Activated T-cell treated with anti-CD3 and anti-CD28 coated beads, Interleukin-2, amount 50 U/mL, for 1 hour (primary cell): ENCODE data around the gene CFAP221.
"Not testable (repeated sequence)": the region's sequence is repeated elsewhere in the genome, so short reads cannot be mapped to it uniquely, and the experiment has no call there.

Experiments used
- DNase-seq: peaks from one replicate; pipeline ENCODE4 v3.0.0-alpha.2; 2020

The CFAP221 gene

DNA sequence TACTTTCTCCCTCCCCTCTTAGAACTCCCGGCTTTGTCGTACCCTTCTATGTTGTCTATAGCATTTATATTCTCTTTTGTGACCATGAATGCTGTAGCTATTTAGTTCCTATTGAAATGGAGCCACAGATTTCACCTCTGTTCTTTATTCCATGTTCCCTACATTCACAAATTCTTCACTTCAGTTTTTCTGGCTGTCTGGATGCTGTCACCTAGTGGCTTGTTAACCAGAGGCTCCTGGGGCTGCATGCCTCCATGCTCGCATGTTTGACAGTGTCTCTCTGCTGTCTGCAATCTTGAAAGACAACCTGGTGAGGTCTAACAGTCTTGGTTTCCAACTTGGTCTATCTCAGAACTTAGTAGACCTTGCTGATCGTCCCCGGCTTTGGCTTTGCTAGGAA, 48.2 kb downstream of the CFAP221 start:
- no peak for DNase-seq

DNA sequence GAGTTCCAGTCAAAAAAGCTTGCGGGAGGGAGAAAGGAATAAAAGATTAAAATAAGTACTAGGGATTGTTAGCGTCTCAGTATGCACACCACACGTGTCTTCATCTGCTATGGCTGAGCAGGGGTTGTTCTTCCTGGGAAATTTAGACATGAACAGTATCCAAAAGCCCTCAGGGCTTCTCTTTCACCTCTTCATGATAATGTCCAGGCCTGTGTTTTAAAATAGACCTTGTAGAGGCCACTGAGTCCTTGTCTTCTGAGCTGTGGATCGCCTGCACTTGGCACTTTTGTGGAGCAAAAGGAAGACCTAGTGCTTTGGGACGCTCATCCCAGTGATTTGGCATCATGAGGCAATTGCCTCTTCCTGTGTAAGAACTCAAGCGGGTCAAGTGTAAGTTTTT, 52.4 kb downstream of the CFAP221 start:
- DNase-seq, result no peak

DNA sequence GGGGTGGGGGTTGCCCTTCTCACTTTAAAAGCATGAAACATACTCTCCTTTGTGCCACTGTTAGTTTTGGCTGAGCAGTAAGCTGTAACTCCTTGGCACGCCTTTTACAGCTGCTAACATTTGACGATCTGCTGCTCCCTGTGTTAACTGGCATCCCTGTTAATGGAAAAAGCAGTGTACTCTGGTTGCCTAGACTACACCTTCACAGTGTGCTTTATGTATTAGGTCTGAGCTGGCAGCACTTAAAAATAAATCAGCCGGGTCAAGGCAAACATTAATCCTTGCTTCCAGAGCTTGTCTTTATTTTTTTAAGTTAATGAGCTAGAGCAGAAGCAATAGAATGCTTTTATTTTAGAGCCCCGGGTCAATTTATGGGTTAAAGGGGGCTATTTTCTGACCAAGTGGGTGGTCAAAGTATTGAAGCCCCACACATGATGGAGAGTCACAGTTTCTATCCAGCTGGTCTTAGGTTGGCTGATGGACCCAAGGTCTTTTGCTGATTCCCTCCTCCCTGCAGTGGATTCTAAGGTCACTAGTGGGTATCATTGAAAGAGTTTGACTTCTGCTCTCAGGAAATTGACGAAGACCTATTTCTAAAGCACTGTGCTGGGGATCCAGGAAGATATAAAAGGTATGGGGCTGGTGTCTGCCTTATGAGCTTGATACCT, 54.5 kb downstream of the CFAP221 start:
- DNase-seq, result no peak

DNA sequence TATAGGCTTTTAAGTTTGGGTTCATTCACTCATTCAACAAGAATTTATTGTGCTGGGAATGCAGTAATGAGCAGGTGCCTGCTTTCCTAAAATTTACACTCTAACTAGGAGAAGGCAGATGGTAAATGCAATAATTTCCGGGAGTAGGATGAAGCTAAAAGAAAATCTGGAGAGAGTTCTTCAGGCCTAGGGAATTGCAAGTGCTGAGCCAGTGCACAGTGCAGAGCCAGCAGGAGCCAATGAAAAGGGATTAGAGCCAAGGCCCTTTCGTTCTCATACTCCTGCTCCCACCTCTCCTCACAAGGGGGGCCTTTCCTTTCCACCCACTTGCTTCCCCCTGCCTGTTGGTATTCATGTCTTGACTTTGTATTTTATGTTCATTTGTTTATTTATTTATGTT, 55.1 kb downstream of the CFAP221 start:
- DNase-seq, result no peak

DNA sequence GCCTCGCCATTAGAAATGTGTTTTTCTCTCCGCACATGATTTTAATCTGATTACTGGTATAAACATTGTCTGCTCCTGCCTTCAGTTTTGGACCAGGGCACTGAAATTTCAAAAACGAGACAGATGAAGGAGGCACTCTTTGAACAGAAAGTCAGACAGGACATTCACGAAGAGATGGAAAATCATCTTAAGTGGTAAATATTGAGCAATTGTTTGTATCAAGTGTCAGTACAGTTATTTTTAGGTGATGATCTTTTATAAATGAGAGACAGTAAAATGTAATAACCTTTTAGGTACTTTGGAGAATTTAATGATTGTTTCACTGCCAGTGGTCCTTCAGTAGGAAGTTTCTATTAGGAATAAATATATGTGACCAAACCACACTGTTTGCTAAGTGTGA, 60.8 kb downstream of the CFAP221 start:
- no peak for DNase-seq

DNA sequence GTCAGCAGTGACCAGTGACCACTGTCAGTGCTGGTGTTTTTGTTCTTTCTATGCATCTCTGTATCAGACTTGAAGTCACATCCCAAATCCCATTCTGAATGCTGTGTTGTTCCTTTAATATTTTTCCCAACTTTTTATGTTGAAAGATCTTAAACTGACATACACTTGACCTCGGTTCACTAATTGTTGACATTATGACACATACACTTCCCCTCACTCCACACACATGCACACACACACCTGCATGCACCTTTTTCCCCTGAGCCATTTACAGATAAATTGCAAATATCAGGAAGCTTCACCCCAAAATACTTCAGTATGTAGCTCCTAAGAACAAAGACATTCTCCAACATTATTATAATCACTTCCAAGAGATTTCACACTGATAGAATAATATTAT, 62.4 kb downstream of the CFAP221 start:
- DNase-seq, result no peak

DNA sequence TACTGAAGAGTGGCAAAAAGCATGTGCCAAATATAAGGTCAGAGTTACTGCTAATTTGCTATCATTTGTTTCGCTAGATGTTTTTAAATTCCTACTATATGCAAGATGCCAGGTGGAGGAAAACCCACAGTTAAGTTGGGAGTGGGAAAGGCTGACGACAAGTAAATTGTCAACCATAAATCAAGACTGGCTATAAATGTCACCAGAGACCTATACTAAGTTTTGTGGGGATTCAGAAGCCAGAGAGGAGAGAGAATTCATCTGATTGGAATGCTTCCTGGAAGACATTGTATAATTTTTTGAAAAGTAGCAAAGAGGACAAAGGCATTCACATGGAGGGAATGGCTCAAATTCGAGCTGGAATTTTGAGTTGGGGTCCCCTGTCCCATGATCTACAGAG, 64.3 kb downstream of the CFAP221 start:
- DNase-seq, result no peak

DNA sequence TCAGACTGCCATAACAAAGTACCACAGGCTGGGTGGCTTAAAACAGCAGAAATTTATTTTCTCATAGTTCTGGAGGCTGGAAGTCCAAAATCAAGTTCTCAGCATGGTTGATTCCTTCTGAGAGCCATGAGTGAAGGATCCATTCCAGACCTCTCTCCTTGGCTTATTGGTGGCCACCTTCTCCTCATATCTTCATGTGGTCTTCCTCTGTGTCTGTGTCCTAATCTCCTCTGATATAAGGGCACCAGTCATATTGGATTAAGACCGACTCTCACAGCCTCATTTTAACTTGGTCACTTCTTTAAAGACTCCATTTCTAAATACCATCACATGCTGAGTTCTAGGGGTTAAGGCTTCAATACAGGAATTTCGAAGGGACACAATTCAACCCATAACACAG, 65.1 kb downstream of the CFAP221 start:
- no peak for DNase-seq

DNA sequence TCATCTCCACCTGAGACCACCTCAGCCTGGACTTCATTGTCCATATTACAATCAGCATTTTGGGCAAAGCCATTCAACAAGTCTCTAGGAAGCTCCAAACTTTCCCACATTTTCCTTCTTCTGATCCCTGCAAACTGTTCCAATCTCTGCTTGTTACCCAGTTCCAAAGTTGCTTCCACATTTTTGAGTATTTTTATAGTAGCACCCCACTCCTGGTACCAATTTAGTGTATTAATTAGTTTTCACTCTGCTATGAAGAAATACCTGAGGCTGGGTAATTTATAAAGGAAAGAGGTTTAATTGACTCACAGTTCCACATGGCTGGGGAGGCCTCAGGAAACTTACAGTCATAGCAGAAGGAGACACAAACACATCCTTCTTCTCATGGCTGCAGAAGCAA, 69.9 kb downstream of the CFAP221 start:
- DNase-seq, result not testable (repeated sequence)

DNA sequence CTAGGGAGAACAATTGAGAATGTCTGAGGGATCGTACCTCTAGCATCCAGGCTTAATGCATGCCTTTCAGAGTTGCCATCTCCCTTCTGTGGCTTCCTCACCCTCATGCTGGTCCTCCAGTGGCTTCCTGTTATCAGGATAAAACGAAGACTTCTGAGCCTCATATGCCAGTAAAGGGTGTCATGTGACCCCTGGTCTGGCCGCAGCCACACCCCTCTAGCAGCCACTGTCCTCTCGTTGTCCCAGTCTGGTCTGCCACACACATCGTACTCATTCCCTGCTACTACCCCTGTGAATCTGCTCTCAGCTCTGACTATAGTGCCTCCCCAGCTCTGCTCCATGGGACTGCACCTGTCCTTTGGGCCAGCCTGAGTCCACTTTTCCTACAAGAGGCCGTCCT, 72.2 kb downstream of the CFAP221 start:
- DNase-seq, result no peak

DNA sequence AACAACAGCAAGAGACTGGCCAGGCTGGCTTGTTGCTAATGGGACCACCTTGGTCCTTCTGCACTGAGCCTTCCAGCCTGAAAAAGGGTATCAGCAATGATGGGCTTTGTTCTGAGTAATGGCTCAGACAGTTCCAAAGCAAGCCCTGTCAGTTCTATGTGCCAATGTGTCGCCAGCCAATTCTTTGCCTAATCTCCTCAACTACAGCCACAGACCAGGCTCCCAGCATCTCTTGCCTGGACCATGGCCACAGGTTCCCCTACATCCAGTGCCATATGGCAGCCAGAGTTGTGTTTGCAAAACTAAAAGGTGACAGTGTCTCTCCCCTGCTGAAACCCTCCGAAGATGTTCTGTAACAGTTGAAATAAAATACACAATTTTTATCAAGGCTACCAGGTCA, 73.2 kb downstream of the CFAP221 start:
- DNase-seq, result no peak

DNA sequence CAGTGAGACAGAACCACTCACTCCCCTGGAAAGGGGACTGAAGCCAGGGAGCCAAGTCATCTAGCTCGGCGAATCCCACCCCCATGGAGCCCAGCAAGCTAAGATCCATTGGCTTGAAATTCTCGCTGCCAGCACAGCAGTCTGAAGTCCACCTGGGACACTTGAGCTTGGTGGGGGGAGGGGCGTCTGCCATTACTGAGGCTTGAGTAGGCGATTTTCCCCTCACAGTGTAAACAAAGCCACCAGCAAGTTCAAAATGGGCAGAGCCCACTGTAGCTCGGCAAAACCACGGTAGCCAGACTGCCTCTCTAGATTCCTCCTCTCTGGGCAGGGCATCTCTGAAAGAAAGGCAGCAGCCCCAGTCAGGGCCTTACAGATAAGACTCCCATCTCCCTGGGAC, 74.5 kb downstream of the CFAP221 start:
- not testable (repeated sequence) for DNase-seq

DNA sequence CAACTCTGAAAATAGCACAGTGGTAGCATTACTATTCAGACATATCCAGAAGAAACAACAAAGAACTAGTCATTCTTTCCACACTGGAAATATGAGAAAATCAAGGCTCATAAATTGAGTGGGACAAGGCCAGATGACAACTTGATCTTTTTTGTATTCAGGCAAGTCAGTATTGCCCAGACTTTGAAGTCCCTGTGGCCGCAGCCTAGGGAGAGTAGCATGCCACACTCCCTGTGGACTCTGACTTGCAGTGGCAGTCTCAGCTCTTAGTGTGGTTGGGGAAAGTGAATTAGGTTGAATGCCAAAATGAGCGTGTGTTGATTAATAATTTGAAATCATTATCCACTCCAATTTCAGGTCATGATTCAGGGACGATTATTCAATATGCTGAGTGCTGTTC, 81.0 kb downstream of the CFAP221 start:
- no peak for DNase-seq

DNA sequence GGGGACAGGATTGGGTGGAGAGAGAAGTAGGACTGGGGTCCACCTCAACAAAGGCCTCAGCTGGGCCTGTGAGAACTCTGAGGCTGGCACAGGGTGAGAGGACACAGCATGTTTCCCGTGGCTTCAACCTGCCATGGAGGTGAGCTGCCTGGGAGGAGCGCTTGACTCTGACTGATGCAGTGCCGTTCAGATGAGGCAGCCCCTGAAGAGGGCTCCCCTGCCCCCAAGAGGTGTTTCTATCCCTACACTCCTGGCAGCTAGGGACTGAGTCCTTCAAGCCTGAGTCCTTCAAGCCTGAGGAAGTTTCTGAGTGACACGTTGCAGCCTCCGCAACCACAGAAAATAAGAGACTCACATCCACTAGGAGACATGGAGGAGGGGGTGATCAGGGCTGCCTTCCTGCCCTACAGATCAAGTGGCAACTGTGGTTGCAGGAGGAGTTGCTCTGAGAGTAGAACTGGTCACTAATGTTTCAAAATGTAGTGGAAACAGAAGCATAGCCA, 85.1 kb downstream of the CFAP221 start:
- no peak for DNase-seq

DNA sequence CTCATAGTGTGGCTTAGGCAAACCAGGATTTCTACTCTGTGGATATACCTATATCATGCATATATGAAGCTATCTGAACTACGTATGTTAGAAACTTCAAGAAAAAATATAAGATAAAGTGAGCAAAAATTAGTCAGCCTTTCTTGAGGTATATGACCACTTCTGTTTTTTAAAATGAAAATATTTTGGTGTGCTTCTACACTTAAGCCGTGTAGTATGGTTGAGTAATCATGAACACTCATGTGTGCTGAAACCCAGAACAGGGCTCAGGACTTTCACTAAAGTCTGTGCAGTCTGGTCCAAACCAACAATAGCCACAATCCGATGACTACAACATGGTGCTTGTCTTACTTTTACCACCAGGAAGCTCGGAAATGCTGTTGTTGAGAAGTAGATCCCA, 85.9 kb downstream of the CFAP221 start:
- no peak for DNase-seq

DNA sequence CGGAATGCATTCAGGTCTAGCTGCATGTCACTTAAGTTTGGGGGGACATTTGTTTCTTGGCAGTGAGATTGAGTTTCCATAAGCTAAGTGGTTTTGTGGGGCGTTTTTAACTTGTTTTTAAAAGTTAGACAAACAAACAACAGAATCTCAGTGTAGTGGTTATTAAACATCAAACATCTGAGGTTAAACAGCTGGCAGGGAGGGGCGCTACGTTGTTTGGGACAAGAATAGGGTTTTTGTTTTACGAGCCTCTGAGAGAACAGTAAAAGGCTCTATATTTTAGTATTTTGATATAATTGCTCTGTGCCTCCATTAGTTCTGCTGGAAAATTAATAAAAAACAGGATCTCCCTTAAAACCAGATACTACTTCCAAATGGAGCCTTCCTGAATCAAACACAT, 93.1 kb downstream of the CFAP221 start:
- no peak for DNase-seq

DNA sequence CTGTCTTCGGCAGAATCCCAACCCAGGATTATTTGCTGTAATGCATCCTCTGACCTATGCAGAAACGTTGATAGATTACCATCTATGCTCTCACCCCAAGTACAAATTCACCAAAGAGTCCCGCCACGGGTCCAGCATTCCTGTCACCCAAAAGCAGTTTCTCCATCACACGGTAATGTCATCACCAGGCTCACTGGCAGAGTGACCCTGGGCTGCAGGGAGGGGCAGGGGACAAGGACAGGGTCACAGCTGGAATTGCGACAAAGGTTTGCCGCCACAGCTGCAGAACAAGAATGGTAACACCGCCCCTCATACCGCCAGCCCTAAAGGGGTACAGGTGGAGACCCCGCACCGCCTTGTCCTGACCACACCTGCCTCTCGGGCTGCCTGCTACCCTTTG, 94.0 kb downstream of the CFAP221 start:
- no peak for DNase-seq

DNA sequence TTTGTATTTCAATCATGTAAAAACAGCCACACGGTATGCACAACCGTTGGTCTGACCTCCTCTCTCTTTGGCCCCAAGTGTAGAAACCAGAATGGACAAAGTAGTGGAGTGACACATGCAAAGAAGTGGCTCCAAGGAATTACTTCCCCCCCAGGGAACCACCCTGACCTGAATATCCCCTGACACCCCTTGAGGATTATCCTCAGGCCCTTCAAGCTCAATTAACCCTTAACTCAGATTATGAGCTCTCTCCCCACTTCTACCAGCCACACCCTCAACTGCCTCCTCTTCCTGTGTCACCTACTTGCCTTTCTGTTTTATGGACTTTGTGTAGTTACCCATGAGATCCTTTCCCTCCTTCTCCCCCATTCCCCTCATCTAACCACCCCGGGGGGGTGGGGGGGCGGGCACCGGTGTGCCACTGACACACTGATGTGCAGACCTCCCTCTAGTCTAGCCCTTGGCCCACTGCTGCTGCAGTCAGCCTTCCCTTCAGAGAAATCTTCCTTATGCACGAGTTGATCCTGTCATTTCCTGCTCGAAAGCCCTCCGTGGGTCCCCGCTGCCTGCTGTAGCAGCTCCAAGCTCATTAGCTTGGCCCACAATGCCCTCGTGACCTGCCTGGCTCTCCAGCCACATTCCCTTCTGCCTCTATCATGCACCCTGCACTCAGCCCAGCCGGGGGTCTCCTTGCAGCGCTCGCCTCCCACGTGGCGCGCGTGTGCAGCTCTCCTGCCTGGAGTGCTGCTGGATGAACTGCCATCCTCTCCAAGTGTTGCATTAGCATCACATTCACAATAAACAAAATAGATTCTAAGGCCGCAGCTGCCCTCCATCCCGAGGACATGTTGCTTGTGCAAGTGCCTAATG, 94.7 kb downstream of the CFAP221 start:
- DNase-seq, result no peak

DNA sequence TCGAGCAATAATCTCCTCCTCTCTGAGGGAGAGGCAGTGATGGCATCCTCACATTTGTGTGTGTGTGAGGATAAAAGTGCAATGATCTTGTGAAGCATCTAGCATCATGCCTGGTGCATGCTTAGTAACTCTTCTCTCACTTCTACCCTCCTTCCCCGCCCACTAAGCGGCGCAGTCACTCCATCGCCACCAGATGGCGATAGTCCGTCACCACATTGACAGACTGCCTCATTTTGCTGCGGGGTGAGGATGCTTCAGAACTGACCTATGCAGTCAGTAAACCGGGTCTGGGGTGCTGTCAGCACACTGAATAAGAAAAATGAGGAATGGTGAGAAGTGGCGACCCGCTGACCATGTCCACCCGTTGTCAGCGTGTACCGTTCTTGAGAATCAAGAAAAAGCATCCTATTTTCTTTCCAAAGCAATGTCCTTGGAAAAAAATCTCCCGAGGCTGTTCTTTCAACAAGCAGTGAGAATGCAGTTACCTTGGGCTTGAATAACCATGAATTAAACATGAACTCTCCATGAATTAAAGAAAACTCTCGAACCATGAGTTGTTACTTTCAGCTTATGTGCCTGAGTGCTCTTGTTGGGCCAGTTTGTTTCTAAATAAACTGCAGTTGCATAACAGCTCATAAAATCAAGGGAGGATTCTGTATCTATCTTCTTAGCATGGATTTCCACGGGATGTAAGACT, 97.5 kb downstream of the CFAP221 start:
- DNase-seq, result peak; percentile 75

DNA sequence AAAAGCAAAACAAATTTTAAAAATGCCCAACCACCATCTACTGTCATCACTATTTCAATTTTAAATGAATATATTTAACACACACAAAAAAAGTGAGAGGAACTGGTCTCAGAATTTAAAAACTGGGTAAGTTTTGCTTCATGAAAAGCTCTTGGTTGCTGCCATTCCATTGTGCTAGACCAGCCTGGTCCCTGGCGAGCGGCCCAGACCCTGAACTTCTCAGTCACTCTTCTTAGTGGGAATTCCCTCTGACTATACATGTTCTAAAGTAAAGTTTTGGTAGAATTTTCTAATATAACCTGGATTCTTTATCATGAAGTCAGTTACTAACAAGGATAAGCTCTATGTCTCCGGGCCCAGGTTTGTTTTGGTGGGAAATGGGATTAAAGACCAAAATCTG, 99.9 kb downstream of the CFAP221 start:
- DNase-seq, result no peak

DNA sequence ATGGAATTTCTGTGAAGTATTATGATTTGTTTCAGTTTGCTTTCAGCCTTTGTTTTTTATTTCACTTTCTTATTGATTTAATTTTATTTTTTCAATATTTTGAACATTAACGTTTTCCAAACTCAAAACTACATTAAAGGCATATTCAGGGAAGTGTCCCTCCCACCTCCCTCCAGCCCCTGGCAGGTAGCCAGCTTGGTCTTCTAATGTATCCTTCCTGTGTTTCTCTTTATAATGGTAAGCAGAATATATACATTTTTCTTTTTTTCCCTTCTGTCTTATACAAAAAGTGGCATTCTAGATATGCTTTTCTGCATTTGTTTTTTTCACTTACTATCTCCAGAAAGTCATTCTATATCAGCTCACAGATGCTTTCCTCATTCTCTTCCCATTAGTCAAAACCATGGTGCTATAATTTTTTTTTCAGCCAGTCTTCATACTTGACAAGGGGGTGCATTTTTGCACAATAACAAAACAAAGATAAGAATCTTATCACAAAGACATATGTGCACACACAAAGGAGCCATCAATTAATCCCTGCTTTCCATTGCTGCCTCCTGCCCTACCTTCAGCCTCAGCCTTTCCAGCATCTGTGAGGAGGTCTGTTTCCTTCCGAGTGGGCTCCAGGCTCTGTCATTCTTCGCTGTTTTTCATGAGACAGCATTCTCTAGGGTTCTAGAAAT, 101.1 kb downstream of the CFAP221 start:
- DNase-seq, result no peak

DNA sequence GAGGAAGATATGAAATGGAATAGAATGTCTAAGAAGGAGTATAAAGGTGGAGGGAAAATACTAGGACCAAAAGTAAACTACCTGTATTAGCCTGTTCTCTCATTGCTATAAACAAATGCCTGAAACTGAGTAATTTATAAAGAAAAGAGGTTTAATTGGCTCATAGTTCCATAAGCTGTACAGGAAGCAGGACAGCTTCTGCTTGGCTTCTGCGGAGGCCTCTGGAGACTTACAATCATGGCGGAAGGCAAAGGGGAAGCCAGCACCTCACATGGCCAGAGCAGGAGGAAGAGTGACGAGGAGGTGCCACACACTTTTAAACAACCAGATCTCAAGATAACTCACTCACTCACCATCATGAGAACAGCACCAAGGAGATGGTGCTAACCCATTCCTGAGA, 101.9 kb downstream of the CFAP221 start:
- DNase-seq, result no peak
